ENCODE data around the gene PCDHB4. TPM values are rescaled to one million over a fixed set of nuclear protein-coding genes. Genes with fewer than 3 reads are reported as not detected.
"Not testable (repeated sequence)": the region's sequence is repeated elsewhere in the genome, so short reads cannot be mapped to it uniquely, and the experiment has no call there.

The PCDHB4 gene
- polyA plus RNA-seq, 3 donors from 2014 or later = not detected

DNA sequence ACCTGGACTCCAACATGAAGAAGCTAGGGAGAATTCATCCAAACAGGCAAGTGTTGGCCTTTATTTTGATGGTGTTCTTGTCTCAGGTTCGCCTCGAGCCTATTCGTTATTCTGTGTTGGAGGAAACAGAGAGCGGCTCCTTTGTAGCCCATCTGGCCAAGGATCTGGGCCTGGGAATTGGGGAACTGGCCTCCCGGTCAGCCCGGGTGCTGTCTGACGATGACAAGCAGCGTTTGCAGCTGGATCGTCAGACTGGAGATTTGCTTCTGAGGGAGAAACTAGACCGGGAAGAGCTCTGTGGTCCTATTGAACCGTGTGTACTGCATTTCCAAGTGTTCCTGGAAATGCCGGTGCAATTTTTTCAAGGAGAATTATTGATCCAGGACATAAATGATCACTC is 367 bp downstream of the PCDHB4 start:
- H3K36me3 Mint-ChIP-seq = peaks cover 0 to 6% (median 5%) of the 10 kb centered on the region in 3 donors
- DNase-seq = no peak
- no peak overlapping the region for H3K27ac Mint-ChIP-seq
- H3K4me1 Mint-ChIP-seq = no peaks in the 10 kb centered on the region
- H3K27me3 Mint-ChIP-seq (ENCODE audit: low read depth in 3 of 3) = peaks cover 0 to 9% (median 0%) of the 10 kb centered on the region in 3 donors
- no peak overlapping the region for H3K4me3 Mint-ChIP-seq
- H3K9me3 Mint-ChIP-seq = peaks cover 2 to 21% (median 10%) of the 10 kb centered on the region in 6 donors

DNA sequence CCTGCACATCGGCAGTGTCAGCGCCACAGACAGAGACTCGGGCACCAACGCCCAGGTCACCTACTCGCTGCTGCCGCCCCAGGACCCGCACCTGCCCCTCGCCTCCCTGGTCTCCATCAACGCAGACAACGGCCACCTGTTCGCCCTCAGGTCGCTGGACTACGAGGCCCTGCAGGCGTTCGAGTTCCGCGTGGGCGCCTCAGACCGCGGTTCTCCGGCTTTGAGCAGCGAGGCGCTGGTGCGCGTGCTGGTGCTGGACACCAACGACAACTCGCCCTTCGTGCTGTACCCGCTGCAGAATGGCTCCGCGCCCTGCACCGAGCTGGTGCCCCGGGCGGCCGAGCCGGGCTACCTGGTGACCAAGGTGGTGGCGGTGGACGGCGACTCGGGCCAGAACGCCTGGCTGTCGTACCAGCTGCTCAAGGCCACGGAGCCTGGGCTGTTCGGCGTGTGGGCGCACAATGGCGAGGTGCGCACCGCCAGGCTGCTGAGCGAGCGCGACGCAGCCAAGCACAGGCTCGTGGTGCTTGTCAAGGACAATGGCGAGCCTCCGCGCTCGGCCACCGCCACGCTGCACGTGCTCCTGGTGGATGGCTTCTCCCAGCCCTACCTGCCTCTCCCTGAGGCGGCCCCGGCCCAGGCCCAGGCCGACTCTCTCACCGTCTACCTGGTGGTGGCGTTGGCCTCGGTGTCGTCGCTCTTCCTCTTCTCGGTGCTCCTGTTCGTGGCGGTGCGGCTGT is 1.9 kb downstream of the PCDHB4 start:
- not testable (repeated sequence) for H3K4me3 Mint-ChIP-seq; DNase-seq; H3K36me3 Mint-ChIP-seq; H3K4me1 Mint-ChIP-seq; H3K27ac Mint-ChIP-seq; H3K27me3 Mint-ChIP-seq (ENCODE audit: low read depth in 3 of 3)
- peaks cover 2 to 24% (median 11%) of the 10 kb centered on the region in 6 donors for H3K9me3 Mint-ChIP-seq

DNA sequence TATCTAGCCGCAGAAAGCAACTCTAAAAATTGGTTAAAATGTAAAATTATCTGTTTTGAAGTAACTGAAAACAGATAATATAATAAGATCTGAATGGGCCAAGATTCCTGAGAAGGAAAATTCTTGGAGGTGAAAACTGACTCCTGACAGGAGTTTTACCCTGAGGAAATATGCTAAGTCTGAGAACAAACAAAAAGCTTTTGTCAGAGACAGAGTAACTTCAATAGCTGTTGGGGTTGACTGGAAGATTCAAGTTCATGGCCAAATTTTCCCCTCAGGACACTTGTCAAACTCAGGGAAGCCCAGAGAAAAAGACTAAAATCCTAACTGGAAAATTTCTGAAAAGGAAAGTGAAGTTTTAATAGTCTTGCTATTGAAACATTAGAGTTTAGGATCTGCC is 5.7 kb downstream of the PCDHB4 start:
- Mint-ChIP-seq H3K27ac (no peak overlapping the region), H3K9me3 (peaks cover 5 to 25% (median 12%) of the 10 kb centered on the region in 6 donors)
- no peak for DNase-seq

DNA sequence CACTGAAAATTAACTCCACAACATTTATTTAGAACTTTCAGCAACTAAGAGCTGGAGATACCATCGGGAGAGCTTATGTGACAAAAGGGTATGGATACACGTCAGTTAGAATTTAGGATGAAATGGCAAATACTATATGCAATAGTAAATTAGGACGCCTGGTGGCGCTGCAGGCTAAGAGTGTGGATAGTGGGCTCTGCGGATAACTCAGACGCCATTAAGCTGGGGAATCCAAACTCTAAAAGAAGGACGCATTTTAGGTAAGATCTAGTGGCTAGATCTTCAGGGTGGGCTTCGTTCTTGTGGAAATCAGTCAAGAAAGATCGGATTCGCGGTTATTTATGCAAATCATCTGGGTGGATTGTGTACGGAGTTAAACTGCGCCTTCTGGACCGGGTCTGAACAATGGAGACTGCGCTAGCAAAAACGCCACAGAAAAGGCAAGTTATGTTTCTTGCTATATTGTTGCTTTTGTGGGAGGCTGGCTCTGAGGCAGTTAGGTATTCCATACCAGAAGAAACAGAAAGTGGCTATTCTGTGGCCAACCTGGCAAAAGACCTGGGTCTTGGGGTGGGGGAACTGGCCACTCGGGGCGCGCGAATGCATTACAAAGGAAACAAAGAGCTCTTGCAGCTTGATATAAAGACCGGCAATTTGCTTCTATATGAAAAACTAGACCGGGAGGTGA is 13.6 kb downstream of the PCDHB4 start, which contains the start of gene PCDHB5:
PCDHB5 (plus strand) TSS at position 177 of the 688 bp plus-strand sequence; CDS start at position 406, 229 bp downstream.
- H3K9me3 Mint-ChIP-seq = peaks cover 14 to 62% (median 27%) of the 10 kb centered on the region in 6 donors
- no peak within 1 kb of the TSS for H3K27ac Mint-ChIP-seq
- peaks cover 0 to 7% (median 6%) of the 10 kb centered on the region in 3 donors for H3K27me3 Mint-ChIP-seq (ENCODE audit: low read depth in 3 of 3)
- DNase-seq = no peak
- H3K36me3 Mint-ChIP-seq = peaks cover 0 to 3% (median 0%) of the 10 kb centered on the region in 3 donors
- H3K4me1 Mint-ChIP-seq = no peaks in the 10 kb centered on the region
- H3K4me3 Mint-ChIP-seq = peak within 1 kb of the TSS in 2 of 5 donors; percentile 53 to 56

More for the DNA sequence above, 5.7 kb downstream of the PCDHB4 start:
- Mint-ChIP-seq H3K36me3 (peaks cover 0 to 6% (median 5%) of the 10 kb centered on the region in 3 donors), H3K27me3 (ENCODE audit: low read depth in 3 of 3) (peaks cover 0 to 9% (median 0%) of the 10 kb centered on the region in 3 donors), H3K4me1 (no peaks in the 10 kb centered on the region), H3K4me3 (no peak overlapping the region)

DNA sequence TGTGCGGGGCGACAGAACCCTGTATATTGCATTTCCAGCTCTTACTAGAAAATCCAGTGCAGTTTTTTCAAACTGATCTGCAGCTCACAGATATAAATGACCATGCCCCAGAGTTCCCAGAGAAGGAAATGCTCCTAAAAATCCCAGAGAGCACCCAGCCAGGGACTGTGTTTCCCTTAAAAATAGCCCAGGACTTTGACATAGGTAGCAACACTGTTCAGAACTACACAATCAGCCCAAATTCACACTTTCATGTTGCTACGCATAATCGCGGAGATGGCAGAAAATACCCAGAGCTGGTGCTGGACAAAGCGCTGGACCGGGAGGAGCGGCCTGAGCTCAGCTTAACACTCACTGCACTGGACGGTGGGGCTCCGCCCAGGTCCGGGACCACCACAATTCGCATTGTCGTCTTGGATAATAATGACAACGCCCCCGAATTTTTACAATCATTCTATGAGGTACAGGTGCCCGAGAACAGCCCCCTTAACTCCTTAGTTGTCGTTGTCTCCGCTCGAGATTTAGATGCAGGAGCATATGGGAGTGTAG is 14.2 kb downstream of the PCDHB4 start:
- Mint-ChIP-seq H3K27me3 (ENCODE audit: low read depth in 3 of 3) (peaks cover 0 to 7% (median 6%) of the 10 kb centered on the region in 3 donors), H3K4me1 (no peaks in the 10 kb centered on the region), H3K4me3 (no peak overlapping the region), H3K36me3 (peaks cover 0 to 3% (median 0%) of the 10 kb centered on the region in 3 donors), H3K9me3 (peaks cover 14 to 56% (median 27%) of the 10 kb centered on the region in 6 donors), H3K27ac (no peak overlapping the region)
- DNase-seq = no peak

DNA sequence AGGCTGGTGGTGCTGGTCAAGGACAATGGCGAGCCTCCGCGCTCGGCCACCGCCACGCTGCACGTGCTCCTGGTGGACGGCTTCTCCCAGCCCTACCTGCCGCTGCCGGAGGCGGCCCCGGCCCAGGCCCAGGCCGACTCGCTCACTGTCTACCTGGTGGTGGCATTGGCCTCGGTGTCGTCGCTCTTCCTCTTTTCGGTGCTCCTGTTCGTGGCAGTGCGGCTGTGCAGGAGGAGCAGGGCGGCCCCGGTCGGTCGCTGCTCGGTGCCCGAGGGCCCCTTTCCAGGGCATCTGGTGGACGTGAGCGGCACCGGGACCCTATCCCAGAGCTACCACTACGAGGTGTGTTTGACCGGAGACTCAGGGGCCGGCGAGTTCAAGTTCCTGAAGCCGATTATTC is 15.7 kb downstream of the PCDHB4 start:
- H3K4me3 Mint-ChIP-seq; DNase-seq; H3K27me3 Mint-ChIP-seq (ENCODE audit: low read depth in 3 of 3); H3K27ac Mint-ChIP-seq; H3K4me1 Mint-ChIP-seq; H3K36me3 Mint-ChIP-seq: not testable (repeated sequence)
- peaks cover 14 to 54% (median 31%) of the 10 kb centered on the region in 6 donors for H3K9me3 Mint-ChIP-seq

DNA sequence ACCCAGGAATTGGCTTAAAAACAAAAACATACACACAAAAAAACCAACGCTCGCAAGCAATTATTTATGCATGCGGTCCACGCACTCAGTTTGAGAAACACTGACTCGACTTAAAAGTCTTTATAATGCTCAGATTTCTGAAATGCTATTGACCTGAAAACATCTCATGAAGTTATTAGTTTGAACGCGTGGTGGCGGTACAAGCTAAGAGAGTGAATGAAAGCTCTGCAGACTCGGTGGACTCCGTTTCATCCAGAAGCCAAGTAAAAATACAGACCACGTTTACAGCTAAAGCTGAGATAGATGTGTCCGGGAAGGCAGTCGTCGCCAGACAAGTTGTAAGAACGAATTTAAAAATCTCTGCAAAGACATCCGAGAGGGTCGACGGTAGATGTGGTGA is 28.2 kb downstream of the PCDHB4 start, which contains the start of gene PCDHB6:
PCDHB6 (plus strand) TSS at position 246 of the 400 bp plus-strand sequence. CDS start 201 bp downstream, outside the sequence.
- Mint-ChIP-seq H3K4me1 (no peaks in the 10 kb centered on the region), H3K27me3 (ENCODE audit: low read depth in 3 of 3) (peaks cover 0 to 5% (median 4%) of the 10 kb centered on the region in 3 donors), H3K4me3 (peak within 1 kb of the TSS in 1 of 5 donors; percentile 25), H3K36me3 (peaks cover 0 to 10% (median 0%) of the 10 kb centered on the region in 3 donors), H3K27ac (no peak within 1 kb of the TSS), H3K9me3 (peaks cover 11 to 47% (median 18%) of the 10 kb centered on the region in 6 donors)
- DNase-seq = no peak

DNA sequence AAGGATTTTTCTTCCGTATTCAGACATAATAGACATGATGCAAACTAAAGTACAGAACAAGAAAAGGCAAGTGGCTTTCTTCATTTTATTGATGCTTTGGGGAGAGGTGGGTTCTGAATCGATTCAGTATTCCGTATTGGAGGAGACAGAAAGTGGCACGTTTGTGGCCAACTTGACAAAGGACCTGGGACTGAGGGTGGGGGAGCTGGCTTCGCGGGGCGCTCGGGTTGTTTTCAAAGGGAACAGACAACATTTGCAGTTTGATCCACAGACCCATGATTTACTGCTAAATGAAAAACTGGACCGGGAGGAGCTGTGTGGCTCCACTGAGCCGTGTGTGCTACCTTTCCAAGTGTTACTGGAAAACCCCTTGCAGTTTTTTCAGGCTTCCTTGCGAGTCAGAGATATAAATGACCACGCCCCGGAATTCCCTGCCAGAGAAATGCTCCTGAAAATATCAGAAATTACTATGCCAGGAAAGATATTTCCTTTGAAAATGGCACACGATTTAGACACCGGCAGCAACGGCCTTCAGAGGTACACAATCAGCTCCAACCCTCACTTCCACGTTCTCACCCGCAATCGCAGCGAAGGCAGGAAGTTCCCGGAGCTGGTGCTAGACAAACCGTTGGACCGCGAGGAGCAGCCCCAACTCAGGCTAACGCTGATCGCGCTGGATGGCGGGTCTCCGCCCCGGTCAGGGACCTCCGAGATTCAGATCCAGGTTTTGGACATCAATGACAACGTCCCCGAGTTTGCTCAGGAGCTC is 28.8 kb downstream of the PCDHB4 start:
- H3K4me1 Mint-ChIP-seq = no peaks in the 10 kb centered on the region
- peaks cover 0 to 8% (median 4%) of the 10 kb centered on the region in 3 donors for H3K27me3 Mint-ChIP-seq (ENCODE audit: low read depth in 3 of 3)
- H3K36me3 Mint-ChIP-seq = peaks cover 0 to 10% (median 0%) of the 10 kb centered on the region in 3 donors
- peaks cover 11 to 47% (median 21%) of the 10 kb centered on the region in 6 donors for H3K9me3 Mint-ChIP-seq
- no peak overlapping the region for H3K27ac Mint-ChIP-seq
- DNase-seq = no peak
- peak overlapping the region in 1 of 5 donors; percentile 25 for H3K4me3 Mint-ChIP-seq

DNA sequence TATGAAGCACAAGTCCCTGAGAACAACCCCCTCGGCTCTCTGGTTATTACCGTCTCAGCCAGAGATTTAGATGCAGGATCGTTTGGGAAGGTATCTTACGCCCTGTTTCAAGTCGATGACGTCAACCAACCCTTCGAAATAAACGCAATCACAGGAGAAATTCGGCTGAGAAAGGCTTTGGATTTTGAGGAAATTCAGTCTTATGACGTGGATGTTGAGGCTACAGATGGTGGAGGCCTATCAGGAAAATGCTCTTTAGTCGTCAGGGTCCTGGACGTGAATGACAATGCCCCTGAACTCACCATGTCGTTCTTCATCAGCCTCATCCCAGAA is 29.3 kb downstream of the PCDHB4 start:
- no peak overlapping the region for H3K27ac Mint-ChIP-seq
- H3K27me3 Mint-ChIP-seq (ENCODE audit: low read depth in 3 of 3) = peaks cover 0 to 9% (median 3%) of the 10 kb centered on the region in 3 donors
- no peak for DNase-seq
- peaks cover 12 to 53% (median 24%) of the 10 kb centered on the region in 6 donors for H3K9me3 Mint-ChIP-seq
- no peaks in the 10 kb centered on the region for H3K4me1 Mint-ChIP-seq
- H3K4me3 Mint-ChIP-seq = no peak overlapping the region
- peaks cover 0 to 10% (median 0%) of the 10 kb centered on the region in 3 donors for H3K36me3 Mint-ChIP-seq

DNA sequence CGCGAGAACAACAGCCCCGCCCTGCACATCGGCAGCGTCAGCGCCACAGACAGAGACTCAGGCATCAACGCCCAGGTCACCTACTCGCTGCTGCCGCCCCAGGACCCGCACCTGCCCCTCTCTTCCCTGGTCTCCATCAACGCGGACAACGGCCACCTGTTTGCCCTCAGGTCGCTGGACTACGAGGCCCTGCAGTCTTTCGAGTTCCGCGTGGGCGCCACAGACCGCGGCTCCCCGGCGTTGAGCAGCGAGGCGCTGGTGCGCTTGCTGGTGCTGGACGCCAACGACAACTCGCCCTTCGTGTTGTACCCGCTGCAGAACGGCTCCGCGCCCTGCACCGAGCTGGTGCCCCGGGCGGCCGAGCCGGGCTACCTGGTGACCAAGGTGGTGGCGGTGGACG is 30.0 kb downstream of the PCDHB4 start:
- peaks cover 18 to 59% (median 27%) of the 10 kb centered on the region in 6 donors for H3K9me3 Mint-ChIP-seq
- not testable (repeated sequence) for H3K27ac Mint-ChIP-seq, H3K36me3 Mint-ChIP-seq, DNase-seq, H3K4me1 Mint-ChIP-seq, H3K4me3 Mint-ChIP-seq
- H3K27me3 Mint-ChIP-seq (ENCODE audit: low read depth in 3 of 3) = peaks cover 0 to 14% (median 3%) of the 10 kb centered on the region in 3 donors

DNA sequence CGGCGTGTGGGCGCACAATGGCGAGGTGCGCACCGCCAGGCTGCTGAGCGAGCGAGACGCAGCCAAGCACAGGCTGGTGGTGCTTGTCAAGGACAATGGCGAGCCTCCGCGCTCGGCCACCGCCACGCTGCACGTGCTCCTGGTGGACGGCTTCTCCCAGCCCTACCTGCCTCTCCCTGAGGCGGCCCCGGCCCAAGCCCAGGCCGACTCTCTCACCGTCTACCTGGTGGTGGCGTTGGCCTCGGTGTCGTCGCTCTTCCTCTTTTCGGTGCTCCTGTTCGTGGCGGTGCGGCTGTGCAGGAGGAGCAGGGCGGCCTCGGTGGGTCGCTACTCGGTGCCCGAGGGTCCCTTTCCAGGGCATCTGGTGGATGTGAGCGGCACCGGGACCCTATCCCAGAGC is 30.5 kb downstream of the PCDHB4 start:
- not testable (repeated sequence) for H3K4me3 Mint-ChIP-seq, DNase-seq, H3K4me1 Mint-ChIP-seq, H3K27ac Mint-ChIP-seq, H3K36me3 Mint-ChIP-seq
- Mint-ChIP-seq H3K9me3 (peaks cover 18 to 64% (median 30%) of the 10 kb centered on the region in 6 donors), H3K27me3 (ENCODE audit: low read depth in 3 of 3) (peaks cover 0 to 16% (median 4%) of the 10 kb centered on the region in 3 donors)

DNA sequence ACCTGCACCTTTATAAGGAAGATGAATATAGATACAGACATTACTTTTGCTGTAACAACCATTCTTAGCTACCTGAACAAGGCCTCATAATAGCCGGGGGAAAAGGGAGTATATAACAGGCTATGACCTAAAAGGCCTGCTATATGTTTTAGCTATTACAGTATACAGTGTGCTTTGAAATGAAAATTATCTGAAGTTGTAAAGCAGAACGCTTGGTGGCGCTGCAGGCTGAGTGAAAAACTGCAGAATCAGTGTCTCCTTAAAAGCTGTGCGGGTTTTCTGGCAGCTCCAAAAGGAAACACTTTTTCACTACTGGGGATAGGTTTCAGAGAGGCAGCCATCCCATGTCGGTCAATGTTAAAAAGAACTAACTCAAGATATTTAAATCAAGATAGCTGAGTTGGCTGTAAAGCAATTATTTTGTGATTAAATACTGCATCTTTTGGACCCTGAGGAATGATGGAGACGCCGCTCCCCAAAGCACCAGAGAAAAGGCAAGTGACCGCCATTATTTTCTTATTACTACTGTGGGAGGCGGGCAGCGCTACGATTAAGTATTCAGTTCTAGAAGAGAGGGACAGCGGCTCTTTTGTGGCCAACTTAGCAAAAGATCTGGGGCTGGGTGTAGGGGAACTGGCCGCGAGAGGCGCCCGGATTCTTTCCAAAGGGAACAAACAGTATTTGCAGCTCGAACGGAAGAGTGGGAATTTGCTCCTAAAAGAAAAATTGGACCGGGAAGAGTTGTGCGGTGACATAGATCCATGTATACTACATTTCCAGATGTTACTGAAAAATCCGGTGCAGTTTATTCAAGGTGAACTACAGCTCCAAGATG is 34.1 kb downstream of the PCDHB4 start:
- H3K9me3 Mint-ChIP-seq = peaks cover 20 to 55% (median 34%) of the 10 kb centered on the region in 6 donors
- no peaks in the 10 kb centered on the region for H3K4me1 Mint-ChIP-seq
- no peak for DNase-seq
- H3K4me3 Mint-ChIP-seq = no peak overlapping the region
- peaks cover 1 to 15% (median 6%) of the 10 kb centered on the region in 3 donors for H3K27me3 Mint-ChIP-seq (ENCODE audit: low read depth in 3 of 3)
- no peak overlapping the region for H3K27ac Mint-ChIP-seq
- H3K36me3 Mint-ChIP-seq = peaks cover 0 to 5% (median 5%) of the 10 kb centered on the region in 3 donors
